A204.1 (cell line): Measurements from ENCODE around the gene PLOD1.
"Not testable (repeated sequence)": the region's sequence is repeated elsewhere in the genome, so short reads cannot be mapped to it uniquely, and the experiment has no call there.

Experiments used
- FAIRE-seq: peaks from 2 replicates; lab custom pipeline; 2012; peaks lifted over from hg19 to GRCh38; lab: Jason Lieb, UNC

The PLOD1 gene

GRCh38 chr1:11934302-11935056, at the start of gene PLOD1:
TSS of gene PLOD1 (plus strand) at chr1:11934717. CDS start at chr1:11934780, 63 bp downstream.
- no peak for FAIRE-seq

GRCh38 chr1:11885916-11886315, 48.6 kb upstream of the PLOD1 start:
- FAIRE-seq: no peak

- FAIRE-seq: no peak
Observed at GRCh38 chr1:11886986-11887665, 47.4 kb upstream of the PLOD1 start.

GRCh38 chr1:11887666-11888007, 46.9 kb upstream of the PLOD1 start:
- FAIRE-seq: no peak

GRCh38 chr1:11888206-11888876, 46.2 kb upstream of the PLOD1 start:
- no peak for FAIRE-seq

GRCh38 chr1:11888877-11889208, 45.7 kb upstream of the PLOD1 start:
- no peak for FAIRE-seq

GRCh38 chr1:11891433-11892186, 42.9 kb upstream of the PLOD1 start:
- no peak for FAIRE-seq

- no peak for FAIRE-seq
Observed at GRCh38 chr1:11893907-11894251, 40.6 kb upstream of the PLOD1 start.

GRCh38 chr1:11894501-11894900, 40.0 kb upstream of the PLOD1 start:
- FAIRE-seq: not testable (repeated sequence)

GRCh38 chr1:11898086-11898785, 36.3 kb upstream of the PLOD1 start:
- no peak for FAIRE-seq

- no peak for FAIRE-seq
Observed at GRCh38 chr1:11898831-11899467, 35.6 kb upstream of the PLOD1 start.

GRCh38 chr1:11901446-11901845, 33.1 kb upstream of the PLOD1 start:
- not testable (repeated sequence) for FAIRE-seq

- no peak for FAIRE-seq
Observed at GRCh38 chr1:11903210-11903609, 31.3 kb upstream of the PLOD1 start.

GRCh38 chr1:11904156-11904555, 30.4 kb upstream of the PLOD1 start:
- not testable (repeated sequence) for FAIRE-seq

- FAIRE-seq: no peak
Observed at GRCh38 chr1:11904978-11905377, 29.5 kb upstream of the PLOD1 start.

GRCh38 chr1:11906870-11907269, 27.6 kb upstream of the PLOD1 start:
- no peak for FAIRE-seq

- FAIRE-seq: peak; percentile 97
Observed at GRCh38 chr1:11907275-11908094, 27.0 kb upstream of the PLOD1 start.

GRCh38 chr1:11908095-11908675, 26.3 kb upstream of the PLOD1 start:
- no peak for FAIRE-seq

GRCh38 chr1:11910914-11911228, 23.6 kb upstream of the PLOD1 start:
- FAIRE-seq: not testable (repeated sequence)

- FAIRE-seq: no peak
Observed at GRCh38 chr1:11912000-11912399, 22.5 kb upstream of the PLOD1 start.
